ENCODE results near the gene AFG1L. TPM values are rescaled to one million over a fixed set of nuclear protein-coding genes. Genes with fewer than 3 reads are reported as not detected.

Gene AFG1L
- total RNA-seq, 4 donors from 2014 or later: 2.8 to 10.5 (median 3.9) TPM

- no peak overlapping the region for H3K27ac ChIP-seq
- H3K4me1 ChIP-seq: no peaks in the 10 kb centered on the region
- DNase-seq: no peak
- H3K4me3 ChIP-seq: no peak overlapping the region
- 69 to 76% methylated on average over 2 of the region's 2 CpGs for WGBS, 2 donors
- H3K36me3 ChIP-seq: no peaks in the 10 kb centered on the region
- intact Hi-C loops (cut with DNase I): no loop called here
- H3K27me3 ChIP-seq: no peaks in the 10 kb centered on the region
- H3K9me3 ChIP-seq: no peaks in the 10 kb centered on the region
- TF ChIP-seq POLR2A (IDR thresholded peaks at IDR 0.05) (no peak), CTCF (IDR thresholded peaks at IDR 0.05) (no peak)
These were observed 18.9 kb upstream of the AFG1L start for GRCh38 chr6:108275976-108276375.

- Histone ChIP-seq H3K9me3 (no peaks in the 10 kb centered on the region), H3K27ac (no peak overlapping the region), H3K27me3 (no peaks in the 10 kb centered on the region), H3K36me3 (no peaks in the 10 kb centered on the region), H3K4me1 (no peaks in the 10 kb centered on the region), H3K4me3 (no peak overlapping the region)
- no peak for TF ChIP-seq CTCF (IDR thresholded peaks at IDR 0.05)
- TF ChIP-seq POLR2A (IDR thresholded peaks at IDR 0.05): no peak
- no peak for DNase-seq
- intact Hi-C loops (cut with DNase I): no loop called here
- WGBS, 2 donors: 92 to 100% methylated on average over 1 of the region's 1 CpG
These were observed 17.6 kb upstream of the AFG1L start for GRCh38 chr6:108277295-108277694.

DNA sequence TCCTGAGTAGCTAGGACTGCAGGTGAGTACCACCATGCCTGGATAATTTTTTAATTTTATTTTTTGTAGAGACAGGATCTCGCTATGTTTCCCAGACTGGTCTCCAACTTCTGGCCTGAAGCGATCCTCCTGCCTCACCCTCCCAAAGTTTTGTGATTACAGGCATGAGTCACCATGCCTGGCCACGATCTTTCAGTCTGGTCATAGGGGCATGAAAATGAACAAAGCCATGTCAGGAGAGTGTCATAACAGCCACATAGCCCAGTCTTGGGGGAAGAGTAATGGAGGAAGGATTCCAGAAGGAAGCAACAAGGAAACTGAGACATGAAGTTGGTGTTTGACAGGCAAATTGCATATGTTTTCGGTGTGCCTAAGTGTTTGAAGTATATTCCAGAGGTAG lies 17.0 kb upstream of the AFG1L start:
- H3K9me3 ChIP-seq: no peaks in the 10 kb centered on the region
- 71 to 85% methylated on average over 4 of the region's 4 CpGs for WGBS, 2 donors

GRCh38 chr6:108285381-108285780 lies 9.5 kb upstream of the AFG1L start:
- DNase-seq: no peak
- intact Hi-C loops (cut with DNase I): no loop called here
- no peak overlapping the region for H3K27ac ChIP-seq
- no peaks in the 10 kb centered on the region for H3K36me3 ChIP-seq
- no peak overlapping the region for H3K4me3 ChIP-seq
- H3K27me3 ChIP-seq: no peaks in the 10 kb centered on the region
- no peaks in the 10 kb centered on the region for H3K9me3 ChIP-seq
- TF ChIP-seq CTCF (IDR thresholded peaks at IDR 0.05): no peak
- TF ChIP-seq POLR2A (IDR thresholded peaks at IDR 0.05): no peak
- H3K4me1 ChIP-seq: no peaks in the 10 kb centered on the region

More for the DNA sequence above, 17.0 kb upstream of the AFG1L start:
- no peak overlapping the region for H3K27ac ChIP-seq
- H3K4me3 ChIP-seq: no peak overlapping the region
- no peak for DNase-seq
- H3K4me1 ChIP-seq: no peaks in the 10 kb centered on the region
- H3K36me3 ChIP-seq: no peaks in the 10 kb centered on the region
- intact Hi-C loops (cut with DNase I): no loop called here
- H3K27me3 ChIP-seq: no peaks in the 10 kb centered on the region
- TF ChIP-seq CTCF (IDR thresholded peaks at IDR 0.05) (no peak), POLR2A (IDR thresholded peaks at IDR 0.05) (no peak)

- TF ChIP-seq POLR2A (IDR thresholded peaks at IDR 0.05) (no peak), CTCF (IDR thresholded peaks at IDR 0.05) (no peak)
- DNase-seq: no peak
- intact Hi-C loops (cut with DNase I): no loop called here
- Histone ChIP-seq H3K27me3 (no peaks in the 10 kb centered on the region), H3K36me3 (no peaks in the 10 kb centered on the region), H3K4me1 (no peaks in the 10 kb centered on the region), H3K4me3 (no peak overlapping the region), H3K9me3 (no peaks in the 10 kb centered on the region), H3K27ac (no peak overlapping the region)
- WGBS, 2 donors: 76 to 93% methylated on average over 3 to 4 of the region's 4 CpGs
These were observed 8.5 kb upstream of the AFG1L start for GRCh38 chr6:108286366-108286765.
